GM06990 (cell line): ENCODE measurements around the gene EEF2K.

Experiments
- DNase-seq: peaks from one replicate; pipeline ENCODE4 v3.0.0-alpha.2; 2011; ENCODE audit not compliant: insufficient read length; ENCODE audit errors: extremely low read depth
- H3K27me3 ChIP-seq: replicated peaks from 2 replicates; pipeline ENCODE4 v1.6.0; 2011; ENCODE audit warnings: low read length; ENCODE audit not compliant: control insufficient read depth, insufficient read depth
- H3K36me3 ChIP-seq: 2 replicates; pipeline ENCODE4 v1.5.1; 2011; ENCODE audit warnings: low read length; ENCODE audit not compliant: control insufficient read depth, insufficient read depth
- H3K4me3 ChIP-seq: replicated peaks from 2 replicates; pipeline ENCODE4 v1.5.1; 2011; ENCODE audit warnings: low read depth, mild to moderate bottlenecking, control low read depth, low read length
- TF ChIP-seq, protein P1 (sequence below): IDR thresholded peaks from 2 replicates; pipeline ENCODE4 v1.5.1; 2011; ENCODE audit warnings: low read length, control low read depth, mild to moderate bottlenecking, inconsistent platforms; ENCODE audit not compliant: insufficient read depth, poor library complexity, severe bottlenecking

The EEF2K gene

DNA sequence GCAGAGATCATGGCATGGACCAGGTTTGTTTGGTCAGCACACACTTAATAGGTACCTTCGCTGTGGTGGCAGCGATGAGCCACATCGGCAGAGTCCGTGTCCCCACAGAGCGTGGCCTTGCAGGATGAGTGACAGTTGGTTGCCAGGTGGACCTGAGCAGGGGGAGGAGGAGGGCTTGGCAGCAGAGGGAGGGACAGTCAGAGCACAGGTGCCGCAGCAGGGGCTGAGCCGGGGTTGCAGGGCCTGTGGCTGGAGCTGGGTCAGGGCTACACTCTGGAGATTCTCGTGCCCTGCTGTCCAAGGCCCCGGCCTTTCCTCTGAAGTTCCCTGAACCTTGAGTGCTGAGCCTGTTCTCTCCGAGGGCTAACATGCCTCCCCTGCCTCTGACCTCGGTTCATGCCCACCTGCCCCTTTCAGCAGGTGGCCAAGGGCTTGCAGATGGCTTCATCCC is 116.0 kb downstream of the EEF2K start:
- H3K36me3 ChIP-seq: peaks cover 39% of the 10 kb centered on the region
- TF ChIP-seq, protein P1, sequence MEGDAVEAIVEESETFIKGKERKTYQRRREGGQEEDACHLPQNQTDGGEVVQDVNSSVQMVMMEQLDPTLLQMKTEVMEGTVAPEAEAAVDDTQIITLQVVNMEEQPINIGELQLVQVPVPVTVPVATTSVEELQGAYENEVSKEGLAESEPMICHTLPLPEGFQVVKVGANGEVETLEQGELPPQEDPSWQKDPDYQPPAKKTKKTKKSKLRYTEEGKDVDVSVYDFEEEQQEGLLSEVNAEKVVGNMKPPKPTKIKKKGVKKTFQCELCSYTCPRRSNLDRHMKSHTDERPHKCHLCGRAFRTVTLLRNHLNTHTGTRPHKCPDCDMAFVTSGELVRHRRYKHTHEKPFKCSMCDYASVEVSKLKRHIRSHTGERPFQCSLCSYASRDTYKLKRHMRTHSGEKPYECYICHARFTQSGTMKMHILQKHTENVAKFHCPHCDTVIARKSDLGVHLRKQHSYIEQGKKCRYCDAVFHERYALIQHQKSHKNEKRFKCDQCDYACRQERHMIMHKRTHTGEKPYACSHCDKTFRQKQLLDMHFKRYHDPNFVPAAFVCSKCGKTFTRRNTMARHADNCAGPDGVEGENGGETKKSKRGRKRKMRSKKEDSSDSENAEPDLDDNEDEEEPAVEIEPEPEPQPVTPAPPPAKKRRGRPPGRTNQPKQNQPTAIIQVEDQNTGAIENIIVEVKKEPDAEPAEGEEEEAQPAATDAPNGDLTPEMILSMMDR: no peak
- no peak overlapping the region for H3K4me3 ChIP-seq
- DNase-seq: no peak
- no peaks in the 10 kb centered on the region for H3K27me3 ChIP-seq

DNA sequence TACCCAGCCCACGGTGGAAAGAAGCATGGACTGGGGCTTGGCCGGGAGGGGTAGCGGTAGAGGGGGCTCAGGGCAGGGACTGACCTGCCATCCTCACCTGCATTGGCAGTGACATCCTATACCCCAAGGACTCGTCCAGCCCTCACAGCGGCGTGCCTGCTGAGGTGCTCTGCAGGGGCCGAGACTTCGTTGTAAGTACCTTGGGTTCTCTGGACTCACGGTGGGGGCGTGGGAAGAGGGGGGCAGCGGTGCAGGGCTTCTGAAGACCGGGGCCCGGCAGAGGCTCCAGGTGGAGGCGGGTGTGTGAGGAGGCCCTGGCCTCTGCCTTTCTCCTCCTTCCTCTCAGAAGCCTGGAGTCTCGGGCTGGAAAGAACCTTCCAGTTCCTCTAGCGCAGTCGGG is 116.7 kb downstream of the EEF2K start:
- TF ChIP-seq, protein P1: no peak
- no peak overlapping the region for H3K4me3 ChIP-seq
- H3K36me3 ChIP-seq: peaks cover 42% of the 10 kb centered on the region
- DNase-seq: no peak
- no peaks in the 10 kb centered on the region for H3K27me3 ChIP-seq

DNA sequence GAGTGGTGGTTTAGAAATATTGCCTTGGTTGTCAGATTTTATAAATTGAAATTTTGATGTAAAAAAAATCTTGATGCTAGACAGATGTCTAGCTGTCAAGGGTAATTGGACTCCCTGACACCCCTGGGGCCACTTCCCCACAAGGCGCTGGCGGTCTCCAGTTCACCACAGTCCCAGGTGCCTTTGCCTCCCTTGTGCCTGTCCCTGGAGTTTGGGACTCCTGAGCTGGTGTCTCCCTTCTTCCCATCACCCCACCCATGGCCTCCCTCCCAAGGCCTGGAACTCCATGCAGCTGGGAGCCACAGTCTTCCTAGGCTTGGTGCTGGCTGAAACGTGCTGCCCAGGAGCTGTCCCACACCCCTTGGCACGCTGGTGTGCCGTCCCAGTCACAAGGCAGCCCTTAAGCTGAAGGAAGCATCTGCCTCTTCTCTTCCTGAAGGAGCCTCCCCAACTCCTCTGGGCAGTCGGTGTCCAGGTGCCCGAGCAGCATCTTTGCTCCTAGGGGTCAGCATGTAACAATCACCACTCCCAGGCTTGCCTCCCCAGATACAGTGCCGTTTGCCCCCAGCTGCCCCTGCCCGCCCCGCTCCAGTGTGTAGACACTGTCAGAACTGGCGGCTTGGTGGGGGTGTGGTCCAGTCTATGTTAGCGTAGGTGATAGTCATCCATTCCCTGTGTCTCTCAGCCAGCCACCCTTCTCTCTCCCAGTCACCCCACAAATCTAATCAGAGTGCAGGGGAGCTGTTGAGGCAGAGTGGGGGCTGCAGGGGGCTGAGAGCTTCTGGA is 117.3 kb downstream of the EEF2K start:
- Histone ChIP-seq H3K27me3 (no peaks in the 10 kb centered on the region), H3K36me3 (peaks cover 44% of the 10 kb centered on the region)
- TF ChIP-seq, protein P1: no peak

DNA sequence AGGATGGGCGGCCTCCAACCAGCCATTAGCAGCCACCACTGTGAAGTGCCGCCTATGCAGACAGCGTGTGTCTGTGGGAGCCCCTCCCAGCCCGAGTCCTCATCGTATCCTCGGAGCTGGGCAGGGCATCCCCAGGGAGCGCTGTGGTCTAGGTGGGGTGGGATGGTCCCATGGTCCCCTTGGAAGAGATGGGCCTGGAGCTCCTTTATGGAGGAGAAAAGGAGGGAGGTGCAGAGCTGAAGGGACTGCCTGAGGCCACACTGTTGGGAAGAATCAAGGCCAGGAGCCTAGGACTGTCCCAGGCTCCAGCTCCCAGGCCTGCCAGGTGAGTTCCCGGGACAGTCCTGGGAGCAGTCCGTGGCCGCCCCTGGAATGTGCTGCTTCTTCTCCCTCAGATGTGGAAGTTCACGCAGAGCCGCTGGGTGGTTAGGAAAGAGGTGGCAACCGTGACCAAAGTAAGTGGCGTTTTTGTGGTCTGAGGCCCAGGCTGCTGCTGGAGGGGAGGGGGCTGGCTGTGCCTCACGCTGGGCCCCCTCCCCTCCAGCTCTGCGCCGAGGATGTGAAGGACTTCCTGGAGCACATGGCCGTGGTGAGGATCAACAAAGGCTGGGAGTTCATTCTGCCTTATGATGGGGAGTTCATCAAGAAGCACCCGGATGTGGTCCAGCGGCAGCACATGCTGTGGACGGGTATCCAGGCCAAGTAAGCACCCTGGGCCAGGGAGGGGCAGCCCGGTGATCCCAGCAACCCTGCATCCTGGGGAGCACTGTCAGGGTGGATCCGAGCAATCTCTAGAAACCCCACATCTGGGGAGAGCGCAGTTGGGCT is 118.1 kb downstream of the EEF2K start:
- no peaks in the 10 kb centered on the region for H3K27me3 ChIP-seq
- no peak for DNase-seq
- no peak overlapping the region for H3K4me3 ChIP-seq
- TF ChIP-seq, protein P1: no peak
- peaks cover 41% of the 10 kb centered on the region for H3K36me3 ChIP-seq

More for the DNA sequence above, 117.3 kb downstream of the EEF2K start:
- no peak for DNase-seq
- H3K4me3 ChIP-seq: no peak overlapping the region

DNA sequence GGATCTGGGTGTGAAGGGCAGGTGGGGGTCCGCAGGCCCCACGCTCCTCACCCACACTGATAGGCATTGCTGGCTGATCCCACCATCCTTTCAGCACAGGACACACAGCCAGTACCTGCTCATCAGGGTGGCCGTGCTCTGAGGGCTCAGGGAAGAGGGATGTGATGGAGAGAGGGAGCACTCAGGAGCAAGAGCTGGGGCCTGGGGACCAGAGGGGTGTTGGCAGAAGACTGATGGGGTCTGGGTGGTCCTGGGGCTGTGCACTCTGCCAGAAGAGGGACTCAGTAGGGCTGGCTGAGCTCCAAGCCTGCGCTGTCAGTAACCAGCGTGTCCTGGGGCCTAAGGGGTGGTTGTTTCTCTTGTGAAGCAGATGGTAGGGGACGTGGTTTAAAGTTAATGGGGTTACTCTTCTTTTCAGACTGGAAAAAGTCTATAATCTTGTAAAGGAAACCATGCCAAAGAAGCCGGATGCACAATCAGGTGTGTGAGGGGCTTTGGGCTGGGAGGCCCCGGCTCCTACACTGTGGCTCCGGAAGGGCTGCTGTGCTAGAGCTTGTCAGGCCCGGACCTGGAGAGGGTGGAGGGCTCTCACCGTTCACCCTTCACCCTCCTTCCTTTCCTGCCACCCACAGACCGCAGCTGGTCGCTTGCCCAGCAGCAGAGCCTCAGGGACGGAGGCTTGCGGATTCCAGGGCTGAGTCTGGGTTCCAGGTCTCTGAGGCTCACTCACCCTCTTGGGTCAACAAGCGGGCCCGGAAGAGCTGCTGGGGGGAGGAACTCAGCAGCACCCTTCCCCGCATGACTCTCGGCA is 118.9 kb downstream of the EEF2K start:
- TF ChIP-seq, protein P1: no peak
- no peak for DNase-seq
- Histone ChIP-seq H3K4me3 (no peak overlapping the region), H3K27me3 (no peaks in the 10 kb centered on the region), H3K36me3 (peaks cover 41% of the 10 kb centered on the region)
